ENCODE results near the gene GNAQ. TPM values are rescaled to one million over a fixed set of nuclear protein-coding genes. Genes with fewer than 3 reads are reported as not detected.

The GNAQ gene
- total and polyA plus RNA-seq, 2 of the 4 experiments (the other 2 are of a cell fraction): 23.1 to 50.7 TPM

DNA sequence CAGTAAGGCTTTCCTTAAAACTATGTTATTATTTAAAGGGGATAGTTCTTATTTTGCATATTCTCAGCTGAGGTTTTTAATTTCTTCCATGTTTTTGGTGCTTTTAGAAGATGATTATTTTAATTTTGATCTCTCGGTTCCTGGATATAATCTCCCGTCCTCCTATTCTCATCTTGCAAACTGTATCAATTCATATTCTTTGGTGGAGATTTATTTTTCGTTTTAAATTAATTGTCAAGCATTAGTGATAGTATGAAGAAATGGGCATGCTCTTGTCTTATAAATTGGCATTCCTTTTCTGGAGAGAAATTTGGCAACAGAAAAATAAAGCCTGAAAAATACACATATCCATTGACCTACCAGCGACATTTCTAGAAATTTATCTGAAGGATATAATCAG, 15.5 kb upstream of the GNAQ start:
- H2AK9ac ChIP-seq (replicated peaks; ENCODE audit: low read depth, low read length, poor library complexity): no peak overlapping the region
- no peak overlapping the region for H2BK20ac ChIP-seq (ENCODE audit: low read depth, low read length)
- H3K56ac ChIP-seq (ENCODE audit: extremely low read depth, insufficient read depth, low read length): no peak overlapping the region
- H3K9ac ChIP-seq (ENCODE audit: low read depth, low read length): no peak overlapping the region
- H3K36me3 ChIP-seq (ENCODE audit: control insufficient read depth, insufficient read depth, low read length): no peaks in the 10 kb centered on the region
- no peak overlapping the region for H3K14ac ChIP-seq (replicated peaks; ENCODE audit: low read depth, low read length)
- no peak overlapping the region for H3K4ac ChIP-seq (ENCODE audit: low read depth, low read length)
- H3K4me2 ChIP-seq (ENCODE audit: low read depth, low read length): no peak overlapping the region
- H3K27me3 ChIP-seq (ENCODE audit: control insufficient read depth, insufficient read depth, low read length): peaks cover 15% of the 10 kb centered on the region
- no peak overlapping the region for H3K23ac ChIP-seq (ENCODE audit: low read depth, low read length)
- no peak overlapping the region for H3K27ac ChIP-seq (ENCODE audit: insufficient read depth, low read length)
- no CpG with 5 or more reads among the region's 4 CpGs for WGBS, 2 experiments (ENCODE audit: extremely low coverage in 2 of 2, insufficient read length in 1 of 2)
- dilution Hi-C loops (cut with HindIII; ENCODE audit: low sequenced_read_pairs, unreplicated experiment) (no loop called here), in situ Hi-C loops (cut with MboI; ENCODE audit: low sequenced_read_pairs) (no loop called here), intact Hi-C loops (cut with micrococcal nuclease) (no loop called here)
- no peak overlapping the region for H2AFZ ChIP-seq (replicated peaks; ENCODE audit: low read length, poor library complexity)
- no peaks in the 10 kb centered on the region for H3K79me1 ChIP-seq (ENCODE audit: low read depth in 1 of 2, low read length in 2 of 2)
- TF ChIP-seq CTCF (conservative IDR thresholded peaks at IDR 0.05; ENCODE audit: low read depth, low read length): no peak
- CTCF ChIA-PET: no interaction called here
- H2BK15ac ChIP-seq (ENCODE audit: low read depth, low read length): no peak overlapping the region
- H3K9me3 ChIP-seq (ENCODE audit: control insufficient read depth, insufficient read depth, low read length): no peaks in the 10 kb centered on the region
- H4K20me1 ChIP-seq (ENCODE audit: insufficient read depth, low read length): no peaks in the 10 kb centered on the region
- BruUV-seq (replicated peaks): no TSS peak
- H3K9me1 ChIP-seq (ENCODE audit: insufficient read depth, low read length): no peaks in the 10 kb centered on the region
- no peak overlapping the region for H3K18ac ChIP-seq (ENCODE audit: low read depth, low read length)
- H4K91ac ChIP-seq (ENCODE audit: insufficient read depth, low read depth, low read length): no peak overlapping the region
- H2BK5ac ChIP-seq (ENCODE audit: low read depth, low read length, poor library complexity, severe bottlenecking): no peak overlapping the region
- no peak overlapping the region for H2BK120ac ChIP-seq (ENCODE audit: low read depth, low read length)
- no peaks in the 10 kb centered on the region for H3K4me1 ChIP-seq (ENCODE audit: control insufficient read depth, insufficient read depth, low read length)
- H3K4me3 ChIP-seq (ENCODE audit: insufficient read depth, low read depth, low read length): no peak overlapping the region
- H4K5ac ChIP-seq (ENCODE audit: low read depth, low read length): no peak overlapping the region
- ATAC-seq (ENCODE audit: low read depth): no peak
- H4K8ac ChIP-seq (ENCODE audit: low read depth in 2 of 2, low read length in 2 of 2): no peak overlapping the region
- POLR2A ChIA-PET (ENCODE audit: unreplicated experiment): no interaction called here
- no peak overlapping the region for H2AK5ac ChIP-seq (ENCODE audit: low read depth, low read length)
- no peak for DNase-seq

Measured in IMR-90 (cell line).